GM21528 (cell line): ENCODE data around the gene ZNF691.
"Not testable (repeated sequence)": the region's sequence is repeated elsewhere in the genome, so short reads cannot be mapped to it uniquely, and the experiment has no call there.

Source experiments
- ATAC-seq: cut with Tn5 transposase; IDR thresholded peaks from one replicate; pipeline ENCODE4 v1.9.1; 2021; ENCODE audit warnings: mild to moderate bottlenecking, moderate library complexity; ENCODE audit not compliant: unreplicated experiment, low FRiP score

ZNF691 gene

GRCh38 chr1:42899960-42900359 lies 53.5 kb downstream of the ZNF691 start:
- ATAC-seq = not testable (repeated sequence)
